DND-41 (cell line): ENCODE data around the gene HMSD.

Experiments
- EZH2 ChIP-seq: IDR thresholded peaks from 3 replicates; pipeline ENCODE4 v1.6.1; 2012; ENCODE audit warnings: borderline replicate concordance, low read depth, mild to moderate bottlenecking, moderate library complexity, low read length, inconsistent platforms; ENCODE audit not compliant: severe bottlenecking
- TF ChIP-seq, protein P1 (sequence below): IDR thresholded peaks from 2 replicates; pipeline ENCODE4 v1.5.1; 2012; ENCODE audit warnings: borderline replicate concordance, low read length, moderate library complexity, mild to moderate bottlenecking; ENCODE audit not compliant: poor library complexity, severe bottlenecking; ENCODE audit errors: extremely low read depth

- TF ChIP-seq, protein P1, sequence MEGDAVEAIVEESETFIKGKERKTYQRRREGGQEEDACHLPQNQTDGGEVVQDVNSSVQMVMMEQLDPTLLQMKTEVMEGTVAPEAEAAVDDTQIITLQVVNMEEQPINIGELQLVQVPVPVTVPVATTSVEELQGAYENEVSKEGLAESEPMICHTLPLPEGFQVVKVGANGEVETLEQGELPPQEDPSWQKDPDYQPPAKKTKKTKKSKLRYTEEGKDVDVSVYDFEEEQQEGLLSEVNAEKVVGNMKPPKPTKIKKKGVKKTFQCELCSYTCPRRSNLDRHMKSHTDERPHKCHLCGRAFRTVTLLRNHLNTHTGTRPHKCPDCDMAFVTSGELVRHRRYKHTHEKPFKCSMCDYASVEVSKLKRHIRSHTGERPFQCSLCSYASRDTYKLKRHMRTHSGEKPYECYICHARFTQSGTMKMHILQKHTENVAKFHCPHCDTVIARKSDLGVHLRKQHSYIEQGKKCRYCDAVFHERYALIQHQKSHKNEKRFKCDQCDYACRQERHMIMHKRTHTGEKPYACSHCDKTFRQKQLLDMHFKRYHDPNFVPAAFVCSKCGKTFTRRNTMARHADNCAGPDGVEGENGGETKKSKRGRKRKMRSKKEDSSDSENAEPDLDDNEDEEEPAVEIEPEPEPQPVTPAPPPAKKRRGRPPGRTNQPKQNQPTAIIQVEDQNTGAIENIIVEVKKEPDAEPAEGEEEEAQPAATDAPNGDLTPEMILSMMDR, result no peak
- TF ChIP-seq EZH2, result no peak
Measured at GRCh38 chr18:63965716-63966330, 16.7 kb downstream of the HMSD start.
